PFSK-1 (cell line): Measurements from ENCODE around the gene PTPRN2.

Source experiments
- FOXP2 ChIP-seq: optimal IDR thresholded peaks from 2 replicates; pipeline ENCODE3; 2011; ENCODE audit warnings: borderline replicate concordance, control low read depth, inconsistent platforms; ENCODE audit not compliant: insufficient read depth; ENCODE audit errors: extremely low read length, extremely low read depth
- POLR2AphosphoS5 ChIP-seq: IDR thresholded peaks from 2 replicates; pipeline ENCODE4 v1.6.1; 2012; ENCODE audit warnings: low read depth, mild to moderate bottlenecking, control low read depth, low read length, moderate library complexity
- SIN3A ChIP-seq: IDR thresholded peaks from 2 replicates; pipeline ENCODE4 v1.6.1; 2012; ENCODE audit warnings: mild to moderate bottlenecking, low read length, moderate library complexity, borderline replicate concordance; ENCODE audit not compliant: insufficient read depth
- TAF1 ChIP-seq: IDR thresholded peaks from 2 replicates; pipeline ENCODE4 v1.6.1; 2012; ENCODE audit warnings: low read length, control low read depth, borderline replicate concordance; ENCODE audit not compliant: insufficient read depth
- TF ChIP-seq, protein P1 (sequence below), 2 experiments: IDR thresholded peaks; 2 replicates each; pipeline versions ENCODE4 v1.6.1 to v1.8.0; 2011 to 2012; ENCODE audit warnings: low read depth in 2 of 2, low read length in 2 of 2, control low read depth in 1 of 2, inconsistent platforms in 1 of 2, mild to moderate bottlenecking in 1 of 2, moderate library complexity in 1 of 2; ENCODE audit not compliant: insufficient read depth in 1 of 2

Gene PTPRN2

DNA sequence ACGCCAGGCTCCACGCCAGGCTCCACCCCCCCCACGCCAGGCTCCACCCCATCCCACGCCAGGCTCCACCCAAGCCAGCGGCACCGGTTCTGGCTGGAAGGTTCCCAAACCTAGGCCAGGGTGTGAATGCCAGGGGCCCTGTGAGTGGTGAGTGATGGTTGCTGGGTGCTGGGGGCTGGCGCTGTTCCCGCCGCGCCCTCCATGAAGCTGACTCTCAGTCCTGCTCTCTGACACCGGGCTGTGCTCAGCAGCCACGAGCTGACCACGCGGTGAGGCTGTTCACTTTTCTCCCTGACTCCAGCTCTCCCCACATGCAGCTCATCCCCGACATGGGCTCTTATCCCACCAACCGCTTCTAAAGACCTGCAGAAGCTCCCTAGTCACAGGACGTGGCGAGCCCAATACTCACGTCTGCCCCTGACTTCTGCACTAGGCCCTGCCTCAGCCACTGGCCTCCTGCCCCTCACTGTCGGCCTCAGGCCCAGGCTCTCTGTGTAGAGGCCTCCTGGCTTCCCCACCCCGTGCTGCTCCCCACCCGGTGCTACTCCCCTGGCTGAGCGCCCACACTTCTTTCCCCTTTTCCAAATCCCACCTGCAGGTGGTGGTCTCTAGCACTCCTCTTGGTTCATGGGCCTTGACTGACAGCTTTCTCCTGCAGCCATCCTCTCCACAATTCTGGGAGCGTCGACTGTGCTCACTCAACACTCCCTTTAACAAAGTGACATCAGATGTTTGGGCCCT is 603.0 kb downstream of the PTPRN2 start:
- TF ChIP-seq SIN3A (no peak), FOXP2 (no peak), TAF1 (no peak), POLR2AphosphoS5 (no peak)
- TF ChIP-seq, protein P1, sequence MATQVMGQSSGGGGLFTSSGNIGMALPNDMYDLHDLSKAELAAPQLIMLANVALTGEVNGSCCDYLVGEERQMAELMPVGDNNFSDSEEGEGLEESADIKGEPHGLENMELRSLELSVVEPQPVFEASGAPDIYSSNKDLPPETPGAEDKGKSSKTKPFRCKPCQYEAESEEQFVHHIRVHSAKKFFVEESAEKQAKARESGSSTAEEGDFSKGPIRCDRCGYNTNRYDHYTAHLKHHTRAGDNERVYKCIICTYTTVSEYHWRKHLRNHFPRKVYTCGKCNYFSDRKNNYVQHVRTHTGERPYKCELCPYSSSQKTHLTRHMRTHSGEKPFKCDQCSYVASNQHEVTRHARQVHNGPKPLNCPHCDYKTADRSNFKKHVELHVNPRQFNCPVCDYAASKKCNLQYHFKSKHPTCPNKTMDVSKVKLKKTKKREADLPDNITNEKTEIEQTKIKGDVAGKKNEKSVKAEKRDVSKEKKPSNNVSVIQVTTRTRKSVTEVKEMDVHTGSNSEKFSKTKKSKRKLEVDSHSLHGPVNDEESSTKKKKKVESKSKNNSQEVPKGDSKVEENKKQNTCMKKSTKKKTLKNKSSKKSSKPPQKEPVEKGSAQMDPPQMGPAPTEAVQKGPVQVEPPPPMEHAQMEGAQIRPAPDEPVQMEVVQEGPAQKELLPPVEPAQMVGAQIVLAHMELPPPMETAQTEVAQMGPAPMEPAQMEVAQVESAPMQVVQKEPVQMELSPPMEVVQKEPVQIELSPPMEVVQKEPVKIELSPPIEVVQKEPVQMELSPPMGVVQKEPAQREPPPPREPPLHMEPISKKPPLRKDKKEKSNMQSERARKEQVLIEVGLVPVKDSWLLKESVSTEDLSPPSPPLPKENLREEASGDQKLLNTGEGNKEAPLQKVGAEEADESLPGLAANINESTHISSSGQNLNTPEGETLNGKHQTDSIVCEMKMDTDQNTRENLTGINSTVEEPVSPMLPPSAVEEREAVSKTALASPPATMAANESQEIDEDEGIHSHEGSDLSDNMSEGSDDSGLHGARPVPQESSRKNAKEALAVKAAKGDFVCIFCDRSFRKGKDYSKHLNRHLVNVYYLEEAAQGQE (IDR thresholded peaks at IDR 0.05; ENCODE audit: insufficient read depth in 1 of 2, low read depth in 2 of 2, low read length in 2 of 2) = no peak

DNA sequence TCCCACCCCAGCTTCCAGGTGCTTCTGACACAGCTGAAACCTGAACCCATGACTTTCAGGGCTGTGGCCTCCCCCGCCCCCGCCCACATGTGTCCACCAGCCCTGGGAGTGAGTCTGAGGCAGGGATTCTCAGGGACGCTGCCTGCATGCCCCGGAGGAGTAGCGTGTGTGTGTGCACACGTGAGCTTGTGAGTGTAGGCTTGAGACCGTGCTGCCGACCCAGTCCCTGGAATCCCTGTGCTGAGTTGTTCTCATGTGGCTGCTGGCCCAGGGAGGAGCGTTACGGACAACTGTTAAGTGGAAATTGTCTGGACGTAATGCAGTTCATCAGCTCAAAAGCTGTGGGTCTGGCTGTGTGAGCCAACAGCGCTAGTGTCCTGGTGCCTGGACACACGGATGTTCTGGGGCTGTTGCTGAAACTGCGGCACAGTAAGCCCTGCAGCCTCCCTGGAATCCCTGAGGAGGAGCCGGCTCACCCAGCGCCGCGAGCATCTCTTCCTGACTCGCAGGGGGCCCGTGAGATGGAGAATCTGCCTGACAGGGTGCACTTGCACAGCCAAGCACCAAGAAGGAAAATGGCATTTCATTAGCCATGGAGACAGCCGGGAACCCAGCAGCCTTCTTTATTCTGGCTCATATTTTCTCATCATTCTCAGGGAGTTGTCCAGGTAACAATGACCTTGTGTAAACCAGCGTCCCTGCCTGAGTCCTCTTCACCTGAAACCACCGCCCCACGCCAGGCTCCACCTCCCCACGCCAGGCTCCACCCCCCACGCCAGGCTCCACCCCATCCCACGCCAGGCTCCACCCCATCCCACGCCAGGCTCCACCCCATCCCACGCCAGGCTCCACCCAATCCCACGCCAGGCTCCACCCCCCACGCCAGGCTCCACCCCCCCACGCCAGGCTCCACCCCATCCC is 603.9 kb downstream of the PTPRN2 start:
- TF ChIP-seq TAF1 (no peak), FOXP2 (no peak), POLR2AphosphoS5 (no peak), SIN3A (no peak)
- TF ChIP-seq, protein P1 (IDR thresholded peaks at IDR 0.05; ENCODE audit: insufficient read depth in 1 of 2, low read depth in 2 of 2, low read length in 2 of 2) = no peak

DNA sequence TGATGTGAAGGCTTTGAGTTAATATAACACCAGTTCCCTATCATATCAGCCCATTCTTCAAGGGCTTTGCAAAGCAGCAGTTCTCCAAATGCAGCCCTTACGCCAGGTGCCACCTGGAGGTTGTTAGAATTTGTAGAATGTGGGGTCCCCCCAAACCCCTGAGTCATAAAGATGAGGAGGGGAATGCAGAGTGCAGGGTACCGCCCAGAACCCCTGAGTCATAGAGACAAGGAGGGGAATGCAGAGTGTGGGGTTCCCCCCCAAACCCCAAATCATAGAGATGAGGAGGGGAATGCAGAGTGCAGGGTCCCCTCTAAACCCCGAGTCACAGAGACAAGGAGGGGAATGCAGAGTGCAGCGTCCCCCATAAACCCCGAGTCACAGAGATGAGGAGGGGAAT is 605.8 kb downstream of the PTPRN2 start:
- TF ChIP-seq SIN3A = no peak
- no peak for TF ChIP-seq POLR2AphosphoS5
- TF ChIP-seq TAF1 = no peak
- TF ChIP-seq FOXP2 = no peak
- TF ChIP-seq, protein P1 (IDR thresholded peaks at IDR 0.05; ENCODE audit: insufficient read depth in 1 of 2, low read depth in 2 of 2, low read length in 2 of 2) = no peak

DNA sequence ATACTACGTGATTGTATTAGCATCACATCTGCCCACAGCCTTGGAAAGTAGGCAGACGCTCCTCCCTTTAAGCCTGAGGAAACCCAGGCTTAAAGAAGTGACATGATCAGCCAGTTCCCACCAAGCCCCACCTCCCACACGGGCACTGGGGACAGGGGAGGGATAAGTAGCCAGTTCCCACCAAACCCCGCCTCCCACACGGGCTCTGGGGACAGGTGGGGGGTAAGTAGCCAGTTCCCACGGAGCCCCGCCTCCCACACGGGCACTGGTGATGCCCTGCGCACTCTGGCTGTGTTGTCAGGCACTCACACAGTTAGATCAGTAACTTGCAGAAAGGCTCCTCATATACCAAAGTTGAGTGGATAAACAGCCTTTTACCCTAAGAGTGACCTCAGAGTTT is 606.8 kb downstream of the PTPRN2 start:
- TF ChIP-seq FOXP2 = no peak
- TF ChIP-seq, protein P1 (IDR thresholded peaks at IDR 0.05; ENCODE audit: insufficient read depth in 1 of 2, low read depth in 2 of 2, low read length in 2 of 2) = no peak
- TF ChIP-seq TAF1 = no peak
- no peak for TF ChIP-seq POLR2AphosphoS5
- no peak for TF ChIP-seq SIN3A
